ENCODE measurements around the gene RBPMS2. TPM values are rescaled to one million over a fixed set of nuclear protein-coding genes. Genes with fewer than 3 reads are reported as not detected.
"Not testable (repeated sequence)": the region's sequence is repeated elsewhere in the genome, so short reads cannot be mapped to it uniquely, and the experiment has no call there.

RBPMS2 gene
- total RNA-seq, 2 experiments from 2014 or later = not detected

DNA sequence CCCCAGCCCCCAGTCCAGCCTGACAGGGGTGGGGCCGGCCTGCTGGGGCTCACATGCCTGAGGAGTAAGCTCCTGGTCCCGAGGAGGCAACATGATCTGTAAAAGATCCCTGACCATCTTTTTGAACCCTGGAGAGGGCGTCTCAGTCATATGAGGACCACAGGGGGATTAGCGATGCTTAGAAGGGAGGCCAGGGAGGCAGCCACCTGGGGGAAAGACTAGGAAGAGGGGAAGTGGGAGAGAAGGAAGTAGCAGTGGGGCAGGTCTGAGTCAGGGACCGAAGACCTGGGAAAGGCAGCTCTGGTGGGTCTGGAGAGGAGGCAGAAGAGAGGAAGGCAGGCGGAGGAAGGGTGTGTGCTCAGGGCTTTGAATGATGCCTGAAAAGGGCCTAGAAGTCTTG lies 31.1 kb upstream of the RBPMS2 start:
- H3K4me3 Mint-ChIP-seq = no peak overlapping the region
- no peaks in the 10 kb centered on the region for H3K36me3 Mint-ChIP-seq
- H3K27ac Mint-ChIP-seq = no peak overlapping the region
- H3K27me3 Mint-ChIP-seq = peaks cover 7% of the 10 kb centered on the region
- CTCF ChIA-PET = interaction anchor here (0.9 to 2.4 kb wide), 4 partner anchors 19 to 81 kb away, joined by 3 to 9 read pairs (median 3); no protein-coding TSS in a partner anchor
- no peaks in the 10 kb centered on the region for H3K9me3 Mint-ChIP-seq (ENCODE audit: low read depth)
- DNase-seq (no peak), ATAC-seq (no peak)
- no peaks in the 10 kb centered on the region for H3K4me1 Mint-ChIP-seq

DNA sequence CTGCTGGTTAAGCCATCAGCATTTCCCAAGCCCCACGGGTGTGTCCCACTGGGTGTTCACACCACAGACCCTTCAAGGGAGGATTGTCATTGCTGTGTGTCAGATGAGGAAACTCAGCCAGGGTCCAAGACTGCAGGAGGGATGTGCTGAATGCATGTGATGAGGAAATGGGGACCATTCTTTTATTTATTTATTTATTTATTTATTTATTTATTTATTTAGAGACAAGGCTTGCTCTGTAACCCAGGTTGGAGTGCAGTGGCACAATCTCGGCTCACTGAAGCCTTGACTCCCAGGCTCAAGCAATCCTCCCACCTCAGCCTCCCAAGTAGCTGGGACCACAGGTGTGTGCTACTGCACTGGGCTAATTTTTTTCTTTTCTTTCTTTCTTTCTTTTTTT lies 29.2 kb upstream of the RBPMS2 start:
- DNase-seq = no peak
- H3K27me3 Mint-ChIP-seq = peaks cover 7% of the 10 kb centered on the region

GRCh38 chr15:64803526-64803925 lies 28.1 kb upstream of the RBPMS2 start:
- Mint-ChIP-seq H3K27me3 (peaks cover 4% of the 10 kb centered on the region), H3K27ac (no peak overlapping the region), H3K4me3 (no peak overlapping the region), H3K36me3 (no peaks in the 10 kb centered on the region), H3K4me1 (no peaks in the 10 kb centered on the region), H3K9me3 (ENCODE audit: low read depth) (no peaks in the 10 kb centered on the region)
- CTCF ChIA-PET = interaction anchor here (1.1 kb wide), 1 partner anchor 12 kb away, joined by 3 read pairs; no protein-coding TSS in a partner anchor
- ATAC-seq (no peak), DNase-seq (no peak)

More for the DNA sequence above, 29.2 kb upstream of the RBPMS2 start:
- Mint-ChIP-seq H3K36me3 (no peaks in the 10 kb centered on the region), H3K27ac (no peak overlapping the region), H3K9me3 (ENCODE audit: low read depth) (no peaks in the 10 kb centered on the region), H3K4me1 (no peaks in the 10 kb centered on the region), H3K4me3 (no peak overlapping the region)
- CTCF ChIA-PET = interaction anchor here (2.1 kb wide), 1 partner anchor 72 kb away, joined by 8 read pairs; no protein-coding TSS in a partner anchor
- ATAC-seq = no peak

DNA sequence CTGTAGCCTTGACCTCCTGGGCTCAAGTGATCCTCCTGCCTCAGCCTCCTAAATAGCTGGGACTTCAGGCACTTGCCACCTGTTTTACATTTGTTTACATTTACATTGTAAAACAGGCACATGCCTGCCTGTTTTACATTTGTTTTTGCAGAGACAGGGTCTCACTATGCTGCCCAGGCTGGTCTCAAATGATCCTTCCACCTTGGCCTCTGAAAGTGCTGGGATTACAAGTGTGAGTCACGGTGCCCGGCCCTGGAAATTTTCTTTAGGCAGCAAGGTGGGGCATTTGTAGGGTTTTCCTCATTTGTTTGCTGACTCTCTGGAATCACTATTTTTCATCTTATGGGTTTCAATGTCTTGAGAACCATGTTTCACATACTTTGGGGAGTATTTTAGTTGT lies 25.1 kb upstream of the RBPMS2 start:
- Mint-ChIP-seq H3K27ac (no peak overlapping the region), H3K9me3 (ENCODE audit: low read depth) (no peaks in the 10 kb centered on the region), H3K4me1 (no peaks in the 10 kb centered on the region), H3K27me3 (peaks cover 4% of the 10 kb centered on the region), H3K4me3 (no peak overlapping the region), H3K36me3 (no peaks in the 10 kb centered on the region)
- CTCF ChIA-PET = interaction anchor here (2.6 kb wide), 1 partner anchor 10 kb away, joined by 15 read pairs; no protein-coding TSS in a partner anchor
- DNase-seq = no peak
- ATAC-seq = no peak

- H3K27ac Mint-ChIP-seq; ATAC-seq; H3K9me3 Mint-ChIP-seq (ENCODE audit: low read depth); H3K36me3 Mint-ChIP-seq; DNase-seq; H3K4me1 Mint-ChIP-seq; H3K27me3 Mint-ChIP-seq; H3K4me3 Mint-ChIP-seq; CTCF ChIA-PET: not testable (repeated sequence)
These were observed 23.5 kb upstream of the RBPMS2 start for GRCh38 chr15:64798905-64799304.

DNA sequence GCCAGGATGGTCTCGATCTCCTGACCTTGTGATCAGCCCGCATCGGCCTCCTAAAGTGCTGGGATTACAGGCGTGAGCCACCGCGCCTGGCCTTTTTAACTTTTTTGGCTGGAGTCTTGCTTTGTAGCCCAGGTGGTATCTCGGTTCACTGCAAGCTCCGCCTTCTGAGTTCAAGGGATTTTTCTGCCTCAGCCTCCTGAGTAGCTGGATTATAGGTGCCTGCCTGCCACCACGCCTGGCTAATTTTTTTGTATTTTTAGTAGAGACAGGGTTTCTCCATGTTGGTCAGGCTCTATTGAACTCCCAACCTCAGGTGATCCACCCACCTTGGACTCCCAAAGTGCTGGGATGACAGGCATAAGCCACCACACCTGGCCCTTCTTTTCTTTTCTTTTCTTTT lies 20.5 kb upstream of the RBPMS2 start:
- H3K9me3 Mint-ChIP-seq (ENCODE audit: low read depth); H3K36me3 Mint-ChIP-seq; H3K27me3 Mint-ChIP-seq; DNase-seq; ATAC-seq; H3K4me1 Mint-ChIP-seq; H3K4me3 Mint-ChIP-seq; H3K27ac Mint-ChIP-seq; CTCF ChIA-PET: not testable (repeated sequence)

GRCh38 chr15:64795299-64795698 lies 19.9 kb upstream of the RBPMS2 start:
- H3K9me3 Mint-ChIP-seq (ENCODE audit: low read depth); H3K4me3 Mint-ChIP-seq: not testable (repeated sequence)

GRCh38 chr15:64792282-64792681 lies 16.9 kb upstream of the RBPMS2 start:
- no peaks in the 10 kb centered on the region for H3K36me3 Mint-ChIP-seq
- no peaks in the 10 kb centered on the region for H3K27me3 Mint-ChIP-seq
- H3K27ac Mint-ChIP-seq = no peak overlapping the region
- DNase-seq (no peak), ATAC-seq (no peak)
- H3K9me3 Mint-ChIP-seq (ENCODE audit: low read depth) = no peaks in the 10 kb centered on the region
- CTCF ChIA-PET = interaction anchor here (1.4 to 2.2 kb wide), 2 partner anchors 17 to 18 kb away, joined by 4 to 6 read pairs; no protein-coding TSS in a partner anchor
- H3K4me3 Mint-ChIP-seq = no peak overlapping the region
- no peaks in the 10 kb centered on the region for H3K4me1 Mint-ChIP-seq

More at GRCh38 chr15:64795299-64795698, 19.9 kb upstream of the RBPMS2 start:
- not testable (repeated sequence) for H3K36me3 Mint-ChIP-seq, H3K27me3 Mint-ChIP-seq, ATAC-seq, DNase-seq, H3K27ac Mint-ChIP-seq, H3K4me1 Mint-ChIP-seq
- CTCF ChIA-PET = interaction anchor here (1.3 kb wide), 1 partner anchor 14 kb away, joined by 3 read pairs; no protein-coding TSS in a partner anchor

DNA sequence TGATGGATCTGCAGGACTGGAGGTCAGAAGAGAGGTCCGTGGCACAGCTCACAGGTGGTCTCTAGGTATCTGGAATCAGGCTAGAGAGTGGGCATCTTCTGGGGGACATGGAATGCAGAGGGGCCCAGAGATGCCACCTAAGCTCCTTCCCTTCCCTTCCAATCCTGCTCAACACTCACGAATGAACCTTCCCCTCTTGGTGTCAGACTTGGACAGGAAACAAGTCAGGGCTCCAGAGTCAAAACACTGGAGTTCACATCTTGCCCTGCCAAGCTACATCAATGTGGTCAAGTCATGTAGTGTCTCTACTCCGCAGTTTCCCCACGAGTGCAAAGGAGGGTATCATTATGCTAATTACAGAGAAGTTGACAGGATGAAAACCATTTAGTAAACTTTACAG lies 16.0 kb upstream of the RBPMS2 start:
- Mint-ChIP-seq H3K36me3 (no peaks in the 10 kb centered on the region), H3K4me1 (no peaks in the 10 kb centered on the region), H3K4me3 (no peak overlapping the region), H3K27ac (no peak overlapping the region), H3K9me3 (ENCODE audit: low read depth) (no peaks in the 10 kb centered on the region), H3K27me3 (no peaks in the 10 kb centered on the region)
- CTCF ChIA-PET = interaction anchor here (1.2 to 2.2 kb wide), 3 partner anchors 12 to 19 kb away, joined by 3 to 6 read pairs (median 4); no protein-coding TSS in a partner anchor
- DNase-seq (no peak), ATAC-seq (no peak)

- CTCF ChIA-PET = no interaction called here
- Mint-ChIP-seq H3K4me1 (peaks cover 10% of the 10 kb centered on the region), H3K9me3 (ENCODE audit: low read depth) (no peaks in the 10 kb centered on the region), H3K27me3 (peaks cover 11% of the 10 kb centered on the region), H3K36me3 (no peaks in the 10 kb centered on the region), H3K4me3 (no peak overlapping the region), H3K27ac (no peak overlapping the region)
- DNase-seq (no peak), ATAC-seq (no peak)
These were observed 8.4 kb upstream of the RBPMS2 start for GRCh38 chr15:64783796-64784195.

GRCh38 chr15:64782751-64783150 lies 7.4 kb upstream of the RBPMS2 start:
- Mint-ChIP-seq H3K4me3 (no peak overlapping the region), H3K27ac (peak overlapping the region; percentile 28), H3K4me1 (peaks cover 10% of the 10 kb centered on the region), H3K9me3 (ENCODE audit: low read depth) (no peaks in the 10 kb centered on the region), H3K36me3 (no peaks in the 10 kb centered on the region), H3K27me3 (peaks cover 20% of the 10 kb centered on the region)
- ATAC-seq = no peak
- no peak for DNase-seq
- CTCF ChIA-PET = interaction anchor here (1.1 to 1.5 kb wide), 2 partner anchors 26 to 53 kb away, joined by 3 to 5 read pairs; no protein-coding TSS in a partner anchor

GRCh38 chr15:64781299-64781698 lies 5.9 kb upstream of the RBPMS2 start:
- Mint-ChIP-seq H3K27me3 (peaks cover 35% of the 10 kb centered on the region), H3K27ac (no peak overlapping the region), H3K9me3 (ENCODE audit: low read depth) (no peaks in the 10 kb centered on the region), H3K4me1 (peaks cover 12% of the 10 kb centered on the region), H3K4me3 (no peak overlapping the region), H3K36me3 (no peaks in the 10 kb centered on the region)
- ATAC-seq (no peak), DNase-seq (no peak)
- CTCF ChIA-PET = interaction anchor here (0.7 to 1.9 kb wide), 5 partner anchors 28 to 77 kb away, joined by 3 to 5 read pairs (median 4); no protein-coding TSS in a partner anchor

GRCh38 chr15:64780600-64781156 lies 5.3 kb upstream of the RBPMS2 start:
- Mint-ChIP-seq H3K27ac (no peak overlapping the region), H3K4me1 (peaks cover 12% of the 10 kb centered on the region), H3K27me3 (peaks cover 41% of the 10 kb centered on the region)

DNA sequence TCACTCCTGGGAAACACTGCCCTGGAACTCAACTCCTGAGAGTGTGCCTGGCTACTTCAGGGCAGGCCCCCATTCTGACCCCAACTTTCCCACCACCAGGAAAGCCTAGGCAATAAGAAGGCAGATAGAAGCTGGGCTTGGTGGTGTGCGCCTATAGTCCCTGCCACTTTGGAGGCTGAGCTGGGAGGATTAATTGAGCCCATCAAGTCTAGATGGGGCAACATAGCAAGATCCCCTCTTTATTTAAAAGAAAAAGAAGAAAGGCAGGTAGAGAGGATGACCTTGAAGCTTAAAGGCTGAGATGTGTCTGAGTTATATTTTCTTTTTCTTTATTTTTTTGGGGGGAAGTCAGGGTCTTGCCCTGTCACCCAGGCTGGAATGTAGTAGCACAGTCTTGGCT lies 4.2 kb upstream of the RBPMS2 start:
- no peak overlapping the region for H3K27ac Mint-ChIP-seq
- no peaks in the 10 kb centered on the region for H3K9me3 Mint-ChIP-seq (ENCODE audit: low read depth)
- peaks cover 41% of the 10 kb centered on the region for H3K27me3 Mint-ChIP-seq
- H3K4me1 Mint-ChIP-seq = peaks cover 12% of the 10 kb centered on the region
- H3K4me3 Mint-ChIP-seq = no peak overlapping the region
- DNase-seq (no peak), ATAC-seq (no peak)
- CTCF ChIA-PET = interaction anchor here (1.0 to 1.1 kb wide), 2 partner anchors 52 to 345 kb away, joined by 4 to 5 read pairs; no protein-coding TSS in a partner anchor
- no peaks in the 10 kb centered on the region for H3K36me3 Mint-ChIP-seq

More at GRCh38 chr15:64780600-64781156, 5.3 kb upstream of the RBPMS2 start:
- no peaks in the 10 kb centered on the region for H3K36me3 Mint-ChIP-seq
- CTCF ChIA-PET = interaction anchor here (0.7 to 1.9 kb wide), 3 partner anchors 27 to 76 kb away, joined by 3 to 5 read pairs (median 4); no protein-coding TSS in a partner anchor
- no peak overlapping the region for H3K4me3 Mint-ChIP-seq
- H3K9me3 Mint-ChIP-seq (ENCODE audit: low read depth) = no peaks in the 10 kb centered on the region
- ATAC-seq (no peak), DNase-seq (no peak)
